Measurements from ENCODE around the gene TSPAN31.

TSPAN31 gene

DNA sequence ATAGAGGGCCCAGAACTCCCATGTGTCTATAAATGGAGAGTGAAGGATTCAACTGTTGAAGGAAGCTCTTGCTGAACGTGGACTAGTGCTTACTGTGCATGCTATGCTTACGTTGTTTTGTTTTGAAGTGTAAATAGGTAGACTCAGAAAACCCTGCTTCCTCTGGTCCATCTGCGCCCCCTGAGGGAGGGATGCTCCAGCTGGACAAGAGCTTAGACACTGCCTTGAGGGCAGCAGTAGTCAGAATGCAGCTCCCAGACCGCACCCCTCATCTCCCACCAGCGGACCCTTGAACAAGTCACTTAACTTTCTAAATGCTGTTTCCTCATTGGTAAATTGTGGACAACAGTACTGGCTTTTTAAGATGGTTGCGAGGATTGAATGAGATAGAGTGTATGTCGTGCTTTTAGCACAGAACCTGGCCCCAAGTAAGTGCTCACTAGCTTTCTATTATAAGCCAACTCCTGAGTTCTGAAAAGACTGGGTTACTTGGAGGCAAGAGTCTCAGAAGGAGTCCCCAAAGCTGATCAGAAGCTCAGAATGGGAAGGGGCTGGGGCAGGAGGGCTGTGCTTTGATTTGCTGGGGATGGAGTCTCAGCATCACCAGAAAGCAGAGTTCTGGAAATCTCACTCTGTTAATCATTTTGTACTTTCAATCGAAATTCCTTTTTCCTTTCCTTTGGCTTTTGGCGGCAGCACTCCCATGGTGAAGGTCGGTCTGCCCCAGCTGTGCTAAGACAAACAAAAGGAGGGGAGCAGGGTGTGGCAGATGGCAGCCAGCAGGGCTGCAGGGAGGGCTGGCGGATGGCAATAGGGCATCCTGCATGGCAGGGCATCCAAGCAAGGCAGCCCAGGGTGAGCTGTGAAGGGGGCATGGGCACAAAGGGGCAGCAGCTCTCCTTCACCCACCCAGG, 21.9 kb upstream of the TSPAN31 start:
- no peak for DNase-seq (ENCODE audit: low read depth in 2 of 2)

DNA sequence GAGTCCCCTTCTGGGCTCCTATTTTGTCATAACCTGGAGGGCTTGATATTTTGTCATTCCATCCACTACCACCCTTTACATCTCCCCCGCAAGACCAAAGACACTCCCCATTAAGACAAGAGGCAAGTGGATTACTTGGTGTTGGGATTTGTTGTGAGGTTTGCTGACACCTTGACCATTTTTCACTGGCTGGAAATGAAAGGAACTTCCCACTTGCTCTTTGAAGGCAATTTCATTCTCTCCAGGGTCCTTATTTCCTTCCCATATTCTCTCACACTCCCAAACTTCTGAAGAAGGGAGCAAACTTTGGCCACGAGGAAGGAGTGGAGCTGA, 21.2 kb upstream of the TSPAN31 start:
- no peak for DNase-seq (ENCODE audit: low read depth in 2 of 2)

DNA sequence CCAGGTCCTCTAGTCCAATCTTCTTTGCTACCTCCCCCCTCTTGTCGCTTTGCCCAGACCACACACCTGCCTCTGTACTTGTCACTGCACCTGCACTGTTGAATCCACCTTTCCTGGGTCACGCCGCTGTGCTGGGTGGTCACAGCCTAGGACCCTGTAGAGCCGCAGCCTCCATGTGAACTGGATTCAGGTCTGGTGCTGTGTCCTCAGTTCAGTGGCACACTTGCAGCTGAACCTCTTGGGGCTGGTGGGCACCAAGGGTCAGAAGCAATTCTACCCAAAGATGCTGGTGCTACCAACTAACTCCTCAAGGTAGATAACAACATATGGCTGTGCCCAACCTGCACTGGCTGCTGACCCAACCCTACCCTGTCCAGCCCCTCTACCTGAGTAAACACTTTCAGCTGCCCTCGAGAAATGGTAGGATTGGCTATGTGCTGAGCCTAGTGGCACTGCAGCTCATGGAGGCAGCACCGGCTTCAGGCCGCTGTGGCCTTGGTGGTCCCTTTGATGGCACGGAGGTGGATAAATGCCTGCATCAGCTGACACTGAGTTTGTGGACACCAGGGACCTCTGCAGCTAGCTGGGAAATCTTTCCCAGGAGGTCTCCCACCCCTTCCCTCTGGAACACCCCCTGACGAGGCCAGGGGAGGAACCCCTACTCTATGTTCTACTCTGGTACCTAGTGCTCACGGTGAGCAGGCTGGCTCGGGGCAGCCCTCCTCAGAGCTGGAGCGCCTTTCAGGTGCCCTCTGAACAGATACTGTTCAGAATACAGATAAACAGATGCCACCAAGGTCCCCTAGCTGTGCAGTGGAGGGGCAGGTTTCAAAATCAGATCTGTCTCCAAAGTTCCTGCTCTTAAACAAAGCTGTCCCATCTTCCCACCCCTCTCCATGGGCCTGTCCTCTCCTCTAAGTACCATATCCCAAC, 20.6 kb upstream of the TSPAN31 start:
- no peak for DNase-seq (ENCODE audit: low read depth in 2 of 2)

DNA sequence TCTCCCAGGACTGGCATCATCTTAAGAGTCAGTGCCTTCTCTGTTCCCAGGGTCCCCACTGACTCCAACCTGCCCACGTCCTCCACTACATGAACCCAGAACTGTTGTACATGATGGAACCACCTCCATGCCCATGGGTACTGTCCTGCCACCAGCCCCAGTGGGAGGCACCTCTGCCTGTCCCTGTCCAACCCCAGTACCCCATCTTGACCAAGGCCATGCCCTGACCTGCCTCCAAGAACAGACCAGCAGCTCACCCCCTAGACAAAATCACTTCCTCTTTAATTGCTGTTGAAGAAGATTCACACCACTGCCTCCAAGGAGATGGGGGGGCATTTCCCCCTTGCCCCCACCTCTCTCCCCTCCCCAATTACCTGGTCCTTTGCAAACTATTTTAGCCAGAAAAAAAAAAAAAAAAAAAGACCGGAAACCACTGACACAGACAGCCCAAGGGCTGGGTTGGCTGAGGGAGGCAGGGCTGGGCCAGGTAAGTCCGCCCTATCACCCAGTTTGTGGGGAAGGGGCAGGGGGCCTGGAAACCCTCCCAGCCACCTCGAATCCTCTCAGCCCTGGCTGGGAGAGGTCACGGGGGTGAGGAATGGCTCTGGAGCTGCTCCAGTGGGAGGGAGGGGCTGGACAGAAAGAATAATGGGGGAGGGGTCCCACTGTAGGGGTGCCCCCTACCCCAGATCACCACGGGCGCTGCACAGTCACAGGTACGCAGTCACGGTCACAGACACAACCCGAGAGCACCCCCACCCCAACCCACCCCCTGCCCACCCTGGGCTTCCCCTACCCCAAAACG, 19.7 kb upstream of the TSPAN31 start:
- DNase-seq (ENCODE audit: low read depth in 2 of 2) = no peak

DNA sequence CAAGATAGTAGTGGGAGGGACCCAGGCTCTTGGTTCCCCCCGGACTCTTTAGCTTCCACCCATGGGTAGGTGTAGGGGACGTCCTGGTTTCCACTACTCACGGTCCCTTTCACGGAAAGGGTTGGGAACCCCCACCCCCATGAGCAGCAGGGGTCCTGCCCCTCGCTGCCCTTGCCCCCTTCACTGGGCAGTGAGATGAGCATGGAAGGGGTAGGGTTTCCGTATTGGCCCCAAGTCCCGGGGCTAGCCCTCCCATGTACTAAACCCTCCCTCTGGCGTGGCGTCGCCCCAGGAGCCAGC, 19.0 kb upstream of the TSPAN31 start:
- no peak for DNase-seq (ENCODE audit: low read depth in 2 of 2)

DNA sequence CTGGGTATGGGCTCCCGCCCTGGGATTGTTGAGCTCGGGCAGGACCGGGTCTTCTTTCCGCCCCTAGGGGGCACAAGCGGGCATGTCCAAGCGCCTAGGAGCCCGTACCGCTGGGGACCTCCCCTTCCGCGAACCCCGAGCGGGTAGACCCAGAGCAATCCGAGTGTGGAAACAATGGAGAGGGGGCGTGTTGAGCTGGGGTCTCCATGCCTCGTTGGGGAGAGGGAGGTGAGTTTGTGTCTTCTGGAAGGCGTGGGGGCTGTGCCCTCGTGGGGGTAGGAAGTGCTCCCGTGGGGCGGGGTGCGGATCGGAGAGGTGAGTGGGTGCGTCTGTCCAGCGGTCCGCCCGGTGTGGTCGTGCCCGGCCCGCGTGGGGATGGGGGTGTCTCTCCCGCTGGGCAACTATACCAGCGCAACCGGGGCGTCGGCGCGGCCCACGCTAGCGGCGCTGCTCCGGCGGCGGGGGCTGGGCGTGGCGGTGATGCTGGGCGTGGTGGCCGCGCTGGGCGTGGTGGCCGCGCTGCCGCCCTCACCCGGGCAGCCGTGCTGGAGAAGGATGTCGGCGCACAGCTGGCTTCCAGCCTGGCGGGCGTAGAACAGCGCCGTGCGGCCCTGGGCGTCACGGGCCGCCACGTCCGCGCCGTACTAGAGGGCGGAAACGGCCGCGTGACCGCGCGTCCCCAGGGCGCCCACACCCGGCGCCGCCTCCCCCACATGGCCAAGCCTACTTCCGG, 18.5 kb upstream of the TSPAN31 start:
- no peak for DNase-seq (ENCODE audit: low read depth in 2 of 2)

DNA sequence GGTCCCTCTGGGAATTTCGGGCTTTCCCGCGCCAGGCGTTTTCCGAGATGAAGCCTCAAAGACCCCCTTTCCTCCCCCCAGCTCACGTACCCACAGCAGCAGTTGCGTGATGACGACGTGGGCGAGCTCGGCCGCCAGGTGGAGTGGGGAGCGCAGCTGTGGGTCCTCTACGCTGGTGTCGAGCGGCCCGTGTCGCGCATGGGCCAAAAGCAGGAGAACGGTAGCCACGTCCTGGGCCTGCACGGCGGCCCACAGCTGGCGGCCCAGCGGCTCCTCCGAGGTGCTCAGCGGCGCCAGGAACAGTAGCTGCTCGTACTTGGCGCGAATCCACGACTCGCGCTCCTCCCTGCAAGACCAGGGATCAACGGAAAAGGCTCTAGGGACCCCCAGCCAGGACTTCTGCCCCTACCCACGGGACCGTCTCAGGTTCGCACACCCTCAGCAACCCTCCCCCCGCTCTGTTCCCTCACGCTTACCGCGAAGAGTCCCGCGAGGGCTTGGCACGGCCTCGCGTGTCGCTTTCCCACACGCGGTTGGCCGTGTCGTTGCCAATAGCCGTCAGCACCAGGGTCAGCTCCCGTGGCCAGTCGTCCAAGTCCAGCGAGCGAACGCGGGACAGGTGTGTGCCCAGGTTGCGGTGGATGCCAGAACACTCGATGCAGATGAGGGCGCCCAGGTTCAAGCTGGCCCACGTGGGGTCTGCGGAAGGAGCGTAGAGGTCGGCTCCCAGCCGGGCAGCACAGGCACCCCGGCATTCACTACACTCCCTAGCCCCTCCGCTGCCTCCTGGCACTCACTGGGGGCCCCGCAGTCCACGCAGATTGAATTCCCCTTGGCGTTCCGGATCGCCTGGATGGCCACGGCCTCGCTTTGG, 17.7 kb upstream of the TSPAN31 start:
- DNase-seq (ENCODE audit: low read depth in 2 of 2) = no peak

DNA sequence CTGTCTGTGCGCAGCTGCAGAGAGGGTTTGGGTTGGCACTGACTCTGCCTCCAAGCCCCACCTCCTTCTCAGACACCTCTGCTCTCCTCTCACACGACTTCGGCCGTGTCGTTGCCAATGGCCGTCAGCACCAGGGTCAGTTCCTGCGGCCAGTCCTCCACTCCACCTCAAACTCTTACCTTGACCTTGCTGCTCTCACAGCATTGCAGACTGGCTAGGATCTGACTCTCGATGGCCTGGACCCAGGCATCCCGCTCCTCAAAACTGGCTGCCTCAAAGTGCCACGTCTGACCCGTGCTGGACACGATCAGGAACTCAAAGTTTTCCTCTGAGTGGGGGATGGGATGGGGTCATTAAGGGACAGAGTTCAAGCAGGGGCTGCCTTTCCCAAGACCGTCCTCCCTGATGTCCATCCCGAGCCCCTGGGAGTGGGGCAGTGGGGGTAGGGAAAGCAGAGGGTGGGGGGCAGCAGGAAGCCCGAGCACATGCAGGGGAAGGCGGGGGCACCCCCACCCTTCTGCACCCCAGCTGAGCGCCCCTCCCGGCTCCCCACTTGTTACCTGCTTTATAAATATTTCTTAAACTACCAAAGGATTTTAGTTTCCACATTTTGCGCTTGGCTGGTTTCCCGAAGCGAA, 17.0 kb upstream of the TSPAN31 start:
- DNase-seq (ENCODE audit: low read depth in 2 of 2) = no peak

DNA sequence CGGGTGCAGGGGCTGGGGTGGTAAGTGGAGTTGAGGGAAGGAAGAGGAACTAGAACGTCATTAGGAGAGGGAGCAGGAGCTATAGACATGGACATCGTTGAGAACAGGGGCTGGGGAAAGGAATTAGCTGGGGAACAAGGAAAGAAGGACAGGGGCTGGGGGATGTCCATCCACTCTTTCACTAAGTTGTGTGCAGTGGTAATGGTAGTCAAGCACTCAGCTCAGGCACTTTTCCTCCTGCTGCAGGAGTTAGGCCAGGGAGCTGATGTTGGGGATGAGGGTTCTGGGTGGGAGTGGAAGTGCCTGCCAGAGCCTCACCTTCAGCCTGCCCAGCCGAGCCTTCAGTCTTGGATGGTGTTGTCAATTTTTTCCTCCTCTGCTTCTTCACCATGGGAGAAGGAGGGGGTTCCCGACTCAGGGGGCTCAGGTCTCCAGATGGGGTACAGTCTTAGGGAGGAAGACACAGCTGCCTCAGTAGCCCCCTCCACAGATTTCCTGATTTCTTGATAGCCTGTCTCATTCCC, 15.5 kb upstream of the TSPAN31 start:
- no peak for DNase-seq (ENCODE audit: low read depth in 2 of 2)

DNA sequence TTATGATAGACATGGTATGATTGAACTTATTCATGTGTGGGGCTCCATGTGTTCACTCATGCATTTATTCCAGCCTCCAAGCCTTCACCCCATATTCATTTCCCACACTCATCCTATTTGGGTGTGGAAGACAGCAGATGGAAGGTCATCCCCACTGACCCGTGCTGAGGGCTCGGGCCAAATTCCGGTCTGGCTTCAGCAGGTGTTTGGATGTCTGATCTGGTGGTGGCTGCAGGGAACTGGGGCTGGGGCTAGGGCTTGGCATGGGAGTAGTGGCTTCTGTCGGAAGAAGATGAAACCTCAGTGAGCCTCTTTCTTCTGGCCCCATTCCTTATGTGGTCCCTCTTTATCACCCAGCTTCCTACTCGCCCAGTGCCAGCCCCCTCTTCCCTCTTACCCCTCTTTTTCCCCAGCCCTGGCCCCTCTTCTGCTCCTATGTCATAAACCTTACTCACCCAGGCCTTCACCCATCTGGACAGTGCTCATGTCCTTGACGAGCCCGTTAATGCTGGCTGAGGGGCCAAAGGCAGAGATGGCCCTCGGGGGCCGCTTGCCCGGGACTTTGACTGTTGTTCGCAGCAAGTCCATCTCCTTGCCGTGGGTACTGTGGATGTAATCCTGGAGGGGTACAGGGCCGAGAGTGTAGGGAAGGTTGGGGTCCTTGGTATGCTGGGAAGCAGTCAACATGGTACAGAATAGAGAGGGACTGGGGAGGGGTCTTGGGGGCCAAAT, 14.3 kb upstream of the TSPAN31 start:
- DNase-seq (ENCODE audit: low read depth in 2 of 2) = no peak

DNA sequence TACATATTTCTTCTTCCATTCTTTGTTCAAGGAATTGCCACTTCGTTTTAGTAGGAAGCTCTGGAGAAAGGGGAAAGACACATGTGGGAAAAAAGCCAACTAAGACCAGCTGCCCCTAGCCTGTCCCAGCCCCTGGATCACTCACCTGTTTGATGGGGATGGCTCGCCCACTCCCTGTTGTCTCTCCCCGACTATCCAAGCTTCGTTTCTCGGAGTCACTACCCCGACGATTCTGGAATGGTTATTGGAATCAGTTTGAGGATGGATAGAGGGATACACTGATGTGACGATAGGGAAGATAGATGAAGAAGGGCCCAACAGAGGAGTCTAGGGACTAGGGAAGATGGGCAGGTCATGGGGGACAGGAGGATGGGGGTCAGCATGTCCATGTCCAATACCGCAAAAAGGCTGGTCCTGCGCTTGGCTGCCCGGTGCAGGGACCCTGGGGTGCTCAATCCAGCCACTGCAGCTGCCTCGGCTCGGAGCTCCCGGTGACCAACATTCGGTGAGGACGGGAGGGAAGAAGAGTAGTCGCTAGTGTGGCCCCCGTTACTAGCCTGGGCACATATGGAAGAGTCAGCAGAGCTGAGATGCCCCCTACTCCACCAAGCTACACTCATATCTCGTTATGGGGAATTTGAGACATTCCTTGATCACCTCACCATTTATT, 13.3 kb upstream of the TSPAN31 start:
- DNase-seq (ENCODE audit: low read depth in 2 of 2) = no peak

DNA sequence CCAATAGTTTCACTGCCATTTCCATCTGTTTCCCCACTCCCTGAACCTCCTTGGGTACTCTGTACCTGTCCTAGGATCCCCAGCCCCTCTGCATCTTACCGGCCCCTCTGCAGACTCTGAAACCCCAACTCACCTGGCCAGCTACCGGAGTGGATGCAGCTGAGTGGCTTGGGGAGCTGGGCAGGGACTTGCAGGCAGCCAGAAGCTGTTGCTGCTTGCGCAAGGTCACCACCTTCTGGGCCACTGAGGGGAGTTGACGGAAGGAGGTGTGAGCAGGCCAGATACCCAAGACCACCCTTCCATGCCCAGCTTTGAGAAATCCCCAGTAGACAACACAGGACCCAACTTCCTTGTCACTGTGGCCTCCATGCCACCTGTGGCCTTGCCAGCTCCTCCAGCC, 12.6 kb upstream of the TSPAN31 start:
- DNase-seq (ENCODE audit: low read depth in 2 of 2) = no peak

DNA sequence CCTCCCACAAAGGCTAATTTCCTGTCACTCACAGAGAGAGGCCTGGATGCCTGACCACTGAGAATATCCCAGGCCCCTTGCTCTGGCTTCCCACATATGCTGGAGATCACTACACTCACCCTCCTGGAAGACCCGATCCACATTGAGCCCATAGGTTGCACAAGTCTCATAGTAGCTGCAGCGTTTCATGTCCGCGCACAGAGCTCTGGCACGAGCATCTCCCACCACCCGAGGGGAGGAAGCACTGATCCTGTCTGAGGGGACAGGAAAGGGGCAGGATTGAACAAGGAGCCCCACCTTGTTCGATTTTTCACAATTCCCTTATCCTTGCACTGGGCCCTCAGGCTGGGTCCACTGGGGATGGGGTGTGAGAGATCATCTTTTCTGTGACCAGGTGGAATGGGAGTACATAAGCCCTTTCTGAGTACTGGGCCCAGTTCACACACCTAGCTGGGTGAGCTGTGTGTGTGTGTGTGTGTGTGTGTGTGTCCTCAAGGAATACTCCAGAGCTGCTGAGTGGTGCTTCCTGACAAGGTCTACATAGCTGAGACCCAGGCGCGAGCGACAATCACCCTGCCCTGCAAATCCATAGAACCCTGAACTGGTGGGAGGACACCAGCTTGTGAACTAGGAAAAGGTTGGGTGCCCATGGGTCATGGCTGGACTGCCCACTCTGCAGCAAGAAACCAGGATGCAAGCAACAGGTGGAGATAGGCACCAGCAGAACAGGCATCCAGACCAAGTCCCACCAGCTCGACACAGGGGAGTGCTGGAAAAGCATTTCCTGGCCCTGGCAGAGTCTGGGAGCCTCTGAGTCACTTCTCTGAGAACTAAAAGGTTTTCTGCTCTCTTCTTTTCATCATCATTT, 11.9 kb upstream of the TSPAN31 start:
- no peak for DNase-seq (ENCODE audit: low read depth in 2 of 2)

DNA sequence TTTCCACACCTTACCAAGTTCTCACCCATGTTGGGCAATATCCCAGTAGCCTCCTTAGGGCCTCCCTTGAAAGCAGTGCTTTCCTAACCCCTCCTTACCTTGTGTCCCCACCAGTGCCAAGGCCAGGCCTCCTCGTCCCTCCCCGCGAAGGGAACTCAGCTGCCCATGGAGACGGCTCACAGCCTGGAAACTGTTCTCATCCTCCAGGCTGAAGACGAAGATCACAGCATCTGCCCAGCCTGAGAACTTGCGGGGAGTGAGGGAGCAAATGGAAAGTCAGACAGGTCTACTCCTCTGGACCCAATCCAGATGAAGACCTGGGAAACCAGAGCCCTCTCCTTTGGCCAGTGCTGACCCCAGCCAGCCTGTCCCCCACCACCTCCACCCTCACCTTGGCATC, 10.9 kb upstream of the TSPAN31 start:
- DNase-seq (ENCODE audit: low read depth in 2 of 2) = no peak

DNA sequence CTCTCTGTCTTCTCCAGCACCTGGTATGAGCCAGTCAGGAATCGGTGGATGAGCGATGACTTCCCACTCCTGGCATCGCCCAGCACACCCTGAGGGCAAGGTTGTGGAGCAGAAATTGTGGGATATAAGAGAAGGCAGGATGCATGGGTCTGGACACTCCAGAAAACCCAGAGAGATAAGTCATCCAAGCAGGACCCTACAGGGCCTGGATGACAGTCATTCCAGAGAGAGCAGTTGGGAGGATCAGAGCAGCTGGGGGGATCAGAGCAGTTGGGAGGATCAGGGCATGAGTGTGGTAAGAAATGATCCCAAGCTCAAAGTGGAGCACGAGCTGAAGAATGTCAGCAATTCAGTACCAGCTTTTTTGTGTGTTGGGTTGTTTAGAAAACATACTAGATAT, 10.2 kb upstream of the TSPAN31 start:
- no peak for DNase-seq (ENCODE audit: low read depth in 2 of 2)

DNA sequence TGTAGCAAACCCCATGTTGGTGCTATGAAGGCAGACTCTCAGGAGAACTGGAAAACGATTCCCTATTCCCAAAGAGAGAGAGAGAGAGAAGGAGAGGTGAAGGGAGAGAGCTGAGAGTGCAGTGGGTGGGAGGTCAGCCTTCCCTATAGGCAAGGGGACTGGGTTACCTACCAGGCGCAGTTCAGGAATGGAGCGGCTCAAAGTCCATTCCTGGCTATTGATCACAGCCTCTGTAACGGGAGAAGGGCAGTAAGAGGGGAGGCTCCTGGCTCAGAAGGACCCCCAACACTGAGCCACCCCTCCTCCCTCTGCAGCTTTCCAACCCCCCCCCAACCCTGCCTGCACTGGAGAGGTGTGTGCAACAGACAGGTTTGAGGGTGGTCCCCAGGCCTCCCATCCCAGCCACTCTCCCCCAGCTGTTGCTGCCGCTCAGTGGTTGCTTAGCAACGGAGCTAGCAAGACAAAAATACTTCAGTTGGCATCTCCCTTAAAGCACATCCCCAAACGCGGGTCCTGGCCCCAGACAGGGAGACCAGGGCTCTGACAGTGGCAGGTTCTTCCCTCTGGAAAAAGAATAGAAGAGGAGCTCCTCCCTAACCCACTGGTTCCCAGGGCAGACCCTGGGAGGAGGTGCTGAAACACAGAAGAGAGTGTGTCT, 9.5 kb upstream of the TSPAN31 start:
- no peak for DNase-seq (ENCODE audit: low read depth in 2 of 2)

Data from stimulated activated CD4-positive, alpha-beta T cell treated with anti-CD3 and anti-CD28 coated beads, Interleukin-1b, Interleukin-23, amount 100 ng/mL, for 1 hour (primary cell).